Neural progenitor cell (in vitro differentiated cells): ENCODE data around the gene ARHGAP22.

ENCODE experiments used
- EZH2 ChIP-seq: fragments of 200-600 bp; sonication (generic); IDR thresholded peaks from 2 replicates; pipeline ENCODE4 v1.6.1; 2017; ENCODE audit warnings: antibody characterized with exemption, mild to moderate bottlenecking, moderate library complexity
- EZH2phosphoT487 ChIP-seq: fragments of 200-600 bp; sonication (generic); IDR thresholded peaks from 2 replicates; pipeline ENCODE4 v1.6.1; 2017; ENCODE audit warnings: antibody characterized with exemption
- TF ChIP-seq, protein P1 (sequence below): fragments of 200-600 bp; sonication (generic); IDR thresholded peaks from 2 replicates; pipeline ENCODE4 v1.5.1; 2017; ENCODE audit warnings: antibody characterized with exemption, mild to moderate bottlenecking

DNA sequence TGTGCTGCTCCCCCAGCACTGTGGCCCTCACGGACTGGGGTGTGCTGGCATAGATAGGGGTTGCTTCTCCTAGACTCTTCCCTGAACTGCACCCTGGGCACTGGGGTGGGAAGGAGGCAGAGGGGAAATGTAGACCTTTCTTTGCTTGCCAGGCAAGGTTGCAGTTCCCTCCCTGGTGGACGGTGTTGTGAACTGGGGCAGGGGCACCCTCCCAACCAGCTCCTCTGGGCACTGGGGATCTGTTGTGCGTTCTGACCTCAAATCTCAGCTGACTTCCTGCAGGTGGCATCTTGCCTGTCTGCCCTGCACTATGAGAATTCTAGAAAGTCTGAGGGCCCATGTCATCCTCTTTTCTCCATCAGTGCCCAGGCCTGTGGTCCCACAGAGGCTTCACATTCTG, 53.9 kb downstream of the ARHGAP22 start:
- TF ChIP-seq, protein P1, sequence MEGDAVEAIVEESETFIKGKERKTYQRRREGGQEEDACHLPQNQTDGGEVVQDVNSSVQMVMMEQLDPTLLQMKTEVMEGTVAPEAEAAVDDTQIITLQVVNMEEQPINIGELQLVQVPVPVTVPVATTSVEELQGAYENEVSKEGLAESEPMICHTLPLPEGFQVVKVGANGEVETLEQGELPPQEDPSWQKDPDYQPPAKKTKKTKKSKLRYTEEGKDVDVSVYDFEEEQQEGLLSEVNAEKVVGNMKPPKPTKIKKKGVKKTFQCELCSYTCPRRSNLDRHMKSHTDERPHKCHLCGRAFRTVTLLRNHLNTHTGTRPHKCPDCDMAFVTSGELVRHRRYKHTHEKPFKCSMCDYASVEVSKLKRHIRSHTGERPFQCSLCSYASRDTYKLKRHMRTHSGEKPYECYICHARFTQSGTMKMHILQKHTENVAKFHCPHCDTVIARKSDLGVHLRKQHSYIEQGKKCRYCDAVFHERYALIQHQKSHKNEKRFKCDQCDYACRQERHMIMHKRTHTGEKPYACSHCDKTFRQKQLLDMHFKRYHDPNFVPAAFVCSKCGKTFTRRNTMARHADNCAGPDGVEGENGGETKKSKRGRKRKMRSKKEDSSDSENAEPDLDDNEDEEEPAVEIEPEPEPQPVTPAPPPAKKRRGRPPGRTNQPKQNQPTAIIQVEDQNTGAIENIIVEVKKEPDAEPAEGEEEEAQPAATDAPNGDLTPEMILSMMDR: no peak
- no peak for TF ChIP-seq EZH2
- TF ChIP-seq EZH2phosphoT487: no peak
